Stimulated activated CD8-positive, alpha-beta memory T cell treated with anti-CD3 and anti-CD28 coated beads, Interleukin-7, amount 100 ng/mL, for 48 hours (primary cell): ENCODE measurements around the gene KMT2D.
A peak's percentile ranks its signal among the peaks of the same experiment; 100 is the strongest.

Experiments used
- DNase-seq, 2 donors: peaks; one replicate each; pipeline ENCODE4 v3.0.0-alpha.2; 2020; ENCODE audit warnings: low read depth in 1 of 2; ENCODE audit errors: extremely low read depth in 1 of 2

KMT2D gene, protein sequence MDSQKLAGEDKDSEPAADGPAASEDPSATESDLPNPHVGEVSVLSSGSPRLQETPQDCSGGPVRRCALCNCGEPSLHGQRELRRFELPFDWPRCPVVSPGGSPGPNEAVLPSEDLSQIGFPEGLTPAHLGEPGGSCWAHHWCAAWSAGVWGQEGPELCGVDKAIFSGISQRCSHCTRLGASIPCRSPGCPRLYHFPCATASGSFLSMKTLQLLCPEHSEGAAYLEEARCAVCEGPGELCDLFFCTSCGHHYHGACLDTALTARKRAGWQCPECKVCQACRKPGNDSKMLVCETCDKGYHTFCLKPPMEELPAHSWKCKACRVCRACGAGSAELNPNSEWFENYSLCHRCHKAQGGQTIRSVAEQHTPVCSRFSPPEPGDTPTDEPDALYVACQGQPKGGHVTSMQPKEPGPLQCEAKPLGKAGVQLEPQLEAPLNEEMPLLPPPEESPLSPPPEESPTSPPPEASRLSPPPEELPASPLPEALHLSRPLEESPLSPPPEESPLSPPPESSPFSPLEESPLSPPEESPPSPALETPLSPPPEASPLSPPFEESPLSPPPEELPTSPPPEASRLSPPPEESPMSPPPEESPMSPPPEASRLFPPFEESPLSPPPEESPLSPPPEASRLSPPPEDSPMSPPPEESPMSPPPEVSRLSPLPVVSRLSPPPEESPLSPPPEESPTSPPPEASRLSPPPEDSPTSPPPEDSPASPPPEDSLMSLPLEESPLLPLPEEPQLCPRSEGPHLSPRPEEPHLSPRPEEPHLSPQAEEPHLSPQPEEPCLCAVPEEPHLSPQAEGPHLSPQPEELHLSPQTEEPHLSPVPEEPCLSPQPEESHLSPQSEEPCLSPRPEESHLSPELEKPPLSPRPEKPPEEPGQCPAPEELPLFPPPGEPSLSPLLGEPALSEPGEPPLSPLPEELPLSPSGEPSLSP (N-terminal part only)

DNA sequence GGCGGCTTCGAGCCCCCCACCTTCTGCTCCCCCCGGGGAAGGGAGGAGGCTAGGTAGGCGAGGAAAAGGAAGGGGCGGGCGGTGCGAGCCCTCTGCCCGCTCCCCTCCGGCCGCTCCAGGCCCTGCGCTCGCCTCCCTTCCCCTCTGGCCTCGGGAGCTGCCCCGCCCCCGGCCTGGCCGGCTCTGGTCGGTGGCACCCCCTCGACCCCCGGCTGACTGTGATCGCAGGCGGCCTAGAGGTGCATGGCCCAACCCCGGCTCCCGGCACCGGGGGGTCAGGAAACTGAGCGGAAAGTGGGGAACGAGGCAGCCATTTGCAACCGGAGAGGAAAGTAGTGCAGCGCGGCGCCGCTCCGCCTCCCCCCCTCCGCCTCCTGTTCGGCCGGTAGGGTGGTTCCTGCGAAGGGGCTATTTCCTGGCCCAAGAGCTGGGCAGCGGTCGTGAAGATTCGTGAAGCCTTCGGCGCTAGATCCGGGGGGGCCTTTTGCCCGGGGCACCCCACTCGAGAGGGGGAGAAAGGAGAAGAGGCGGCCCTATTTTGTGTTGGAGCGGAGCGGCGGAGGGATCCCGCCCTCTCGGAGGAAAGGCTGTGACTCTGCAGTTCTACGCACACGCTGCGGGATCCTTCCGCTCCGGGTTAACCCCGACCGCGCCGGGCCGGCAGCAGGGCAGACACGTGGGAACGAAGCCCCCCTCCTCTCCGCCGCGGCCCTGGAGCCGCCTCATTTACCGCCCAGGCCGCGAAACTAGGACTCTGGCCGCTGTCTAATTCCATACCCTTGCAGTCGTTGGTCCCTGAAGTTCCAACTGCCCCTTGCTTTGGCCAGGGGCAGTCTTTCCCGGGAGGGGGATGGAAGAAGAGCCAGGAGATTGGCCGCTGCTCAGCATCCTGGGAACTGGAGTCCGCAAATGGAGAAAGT, at the start of gene KMT2D:
Gene KMT2D, minus strand, starts transcription at position 558 of the 920 bp plus-strand sequence. CDS start 5,470 bp downstream, outside the sequence.
- peak; percentile 73 to 83 for DNase-seq

GRCh38 chr12:49109641-49110463, 49.3 kb upstream of the KMT2D start:
- no peak for DNase-seq

- no peak for DNase-seq
Observed at GRCh38 chr12:49108958-49109404, 48.4 kb upstream of the KMT2D start.

DNA sequence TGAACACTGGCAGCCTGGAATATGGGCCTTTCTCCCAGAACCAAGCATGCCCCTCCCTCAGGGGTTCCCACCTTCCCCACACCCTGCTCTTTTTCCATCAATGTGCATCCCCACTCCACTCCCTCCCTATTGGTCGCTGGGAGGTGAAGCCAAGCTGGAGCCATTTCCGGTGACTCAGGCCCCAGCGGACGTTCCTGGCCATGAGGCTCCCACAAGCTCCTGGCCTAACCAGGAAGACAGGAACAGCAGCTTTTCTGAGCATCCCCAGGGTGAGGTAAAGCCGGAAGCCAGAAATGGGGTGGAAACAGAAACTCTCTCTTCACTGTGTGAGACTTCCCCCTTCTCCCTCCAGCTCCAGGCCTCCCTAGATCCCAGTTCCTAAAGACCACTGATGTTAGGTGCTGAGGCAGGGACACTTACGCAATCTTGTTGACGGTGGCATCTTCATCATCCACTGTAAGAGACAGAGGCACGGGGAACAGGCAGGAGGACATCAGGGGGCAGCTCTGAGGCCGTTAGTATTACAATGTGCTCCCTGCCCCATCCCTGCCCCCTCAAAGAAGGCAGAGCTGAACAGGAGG, 45.0 kb upstream of the KMT2D start:
- no peak for DNase-seq

GRCh38 chr12:49104822-49105221, 44.2 kb upstream of the KMT2D start:
- no peak for DNase-seq

- no peak for DNase-seq
Observed at GRCh38 chr12:49100380-49100779, 39.8 kb upstream of the KMT2D start.

DNA sequence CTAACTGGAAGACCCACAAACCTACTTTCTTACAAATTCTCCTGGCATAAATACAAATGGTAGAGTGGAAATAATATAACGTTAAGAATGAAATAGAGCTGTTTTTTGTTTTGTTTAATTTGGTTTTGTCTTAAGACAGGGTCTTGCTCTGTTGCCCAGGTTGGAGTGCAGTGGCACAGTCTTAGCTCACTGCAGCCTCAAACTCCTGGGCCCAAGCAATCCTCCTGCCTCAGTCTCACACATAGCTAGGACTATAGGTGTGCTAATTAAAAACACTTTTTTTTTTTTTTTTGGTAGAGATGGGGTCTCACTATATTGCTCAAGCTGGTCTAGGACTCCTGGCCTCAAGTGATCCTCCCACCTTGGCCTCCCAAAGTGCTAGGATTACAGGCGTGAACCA, 38.1 kb upstream of the KMT2D start:
- DNase-seq, result no peak

GRCh38 chr12:49098035-49098451, 37.4 kb upstream of the KMT2D start:
- DNase-seq, result peak in 1 of 2 donors; percentile 30

- DNase-seq, result no peak
Observed at GRCh38 chr12:49097381-49097780, 36.8 kb upstream of the KMT2D start.

DNA sequence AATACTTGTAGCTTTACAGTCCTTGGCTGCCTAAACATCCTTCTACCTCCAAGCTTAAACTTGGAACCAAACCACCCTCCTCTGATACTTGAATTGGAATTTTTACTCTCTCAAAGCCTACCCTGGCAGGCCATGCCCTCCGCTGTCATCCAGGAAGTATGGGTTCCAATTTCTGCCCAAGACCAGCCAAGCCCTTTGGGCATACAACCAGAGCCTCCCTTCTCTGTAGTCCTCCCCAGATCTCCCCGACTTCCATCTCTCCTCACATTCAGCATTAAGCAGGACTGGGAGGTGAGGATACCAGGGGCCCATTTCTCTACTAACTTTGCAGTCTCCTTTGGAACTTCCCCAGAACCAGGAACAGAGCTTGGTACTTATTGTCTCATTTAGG, 34.4 kb upstream of the KMT2D start:
- DNase-seq, result no peak

GRCh38 chr12:49094160-49094974, 33.8 kb upstream of the KMT2D start, which contains the start of gene DHH:
Gene DHH, minus strand, starts transcription at chr12:49094801. Its CDS starts 289 bp downstream, at chr12:49094512.
- no peak for DNase-seq

DNA sequence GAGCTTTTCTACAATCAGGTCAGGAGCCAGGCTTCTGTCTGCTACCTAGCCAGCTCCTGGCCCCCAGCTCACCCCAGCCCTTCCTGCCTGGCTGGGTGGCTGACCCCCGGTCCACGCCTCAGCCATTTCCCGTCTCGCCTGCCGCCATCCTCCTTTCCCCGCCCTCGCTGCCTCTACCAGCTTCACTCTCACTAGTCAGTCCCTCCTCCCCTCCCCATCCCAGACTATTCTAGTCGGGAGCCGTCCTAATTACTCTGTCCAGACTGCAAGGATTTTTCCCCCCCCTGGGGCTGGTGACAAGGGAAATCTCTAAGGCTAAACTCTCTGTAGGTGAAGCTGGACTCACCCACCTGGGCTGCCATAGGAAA, 33.2 kb upstream of the KMT2D start:
- DNase-seq, result no peak

DNA sequence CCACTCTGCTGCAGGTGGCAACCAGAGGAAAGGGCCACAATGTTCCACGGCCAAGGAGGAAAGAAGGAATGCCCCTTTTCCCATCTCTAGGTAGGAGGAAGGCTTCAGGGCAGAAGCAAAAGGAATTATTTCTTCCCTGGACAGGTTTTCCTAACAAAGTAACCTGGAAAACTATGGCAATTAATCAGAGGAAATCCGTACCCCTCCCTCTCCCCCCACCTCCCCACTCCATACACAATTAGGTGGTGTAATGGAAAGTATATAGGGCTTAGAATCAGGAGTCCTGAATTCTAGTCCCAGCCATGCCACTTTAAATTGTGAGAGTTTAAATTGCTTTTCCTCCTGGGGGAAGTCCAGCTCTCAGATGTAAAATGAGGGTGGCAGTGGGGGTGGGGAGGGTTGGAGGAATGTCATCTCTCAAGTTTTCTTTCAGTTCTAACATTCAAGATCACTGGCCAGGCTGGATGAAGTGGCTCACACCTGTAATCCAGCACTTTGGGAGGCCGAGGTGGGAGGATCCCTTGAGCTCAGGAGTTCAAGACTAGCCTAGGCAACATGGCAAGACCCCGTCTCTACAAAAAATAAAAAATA, 32.3 kb upstream of the KMT2D start:
- DNase-seq, result no peak

DNA sequence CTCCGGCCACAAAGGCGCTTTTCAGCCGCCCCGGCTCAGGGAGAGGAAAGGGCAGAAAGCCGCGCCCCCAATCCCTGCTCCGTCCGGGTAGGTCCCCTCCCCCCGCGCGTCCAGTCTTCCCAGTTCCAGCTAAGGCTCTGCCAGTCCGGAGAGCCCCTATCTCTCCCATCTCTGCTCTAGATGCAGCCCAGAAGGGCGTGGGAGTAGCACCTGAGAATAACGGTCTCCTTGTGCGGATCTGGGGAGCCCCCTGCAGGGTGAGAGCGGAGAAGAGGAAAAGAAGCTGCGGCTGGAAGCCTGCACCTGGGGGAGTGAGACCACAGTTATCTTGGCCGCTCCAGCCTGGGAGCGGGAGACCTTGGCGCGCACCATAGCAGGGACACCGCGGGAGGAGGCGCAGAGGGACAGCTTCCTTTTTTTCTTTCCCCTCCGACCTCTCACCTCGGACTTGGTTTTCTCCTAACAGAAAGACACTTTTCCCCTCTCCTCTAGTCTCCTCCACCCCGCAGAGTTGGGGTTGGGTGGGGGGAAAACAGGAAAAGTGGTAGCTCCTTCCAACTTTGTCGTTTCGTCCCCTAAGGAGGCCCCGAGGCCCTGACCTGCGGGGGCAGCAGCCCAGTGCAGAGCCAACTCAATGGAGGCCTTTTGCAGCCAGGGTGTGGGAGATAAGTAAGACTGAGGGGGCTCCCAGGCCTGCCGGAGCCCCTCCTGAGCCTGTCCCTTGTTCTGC, 31.7 kb upstream of the KMT2D start:
- DNase-seq, result peak; percentile 20 to 47

- no peak for DNase-seq
Observed at GRCh38 chr12:49091836-49092085, 31.2 kb upstream of the KMT2D start.

GRCh38 chr12:49091056-49091835, 30.7 kb upstream of the KMT2D start:
- no peak for DNase-seq
